Stimulated activated CD8-positive, alpha-beta memory T cell treated with anti-CD3 and anti-CD28 coated beads, Interleukin-12 subunit alpha, Interleukin-12 subunit beta, amount 100 ng/mL, for 1 hour (primary cell): ENCODE measurements around the gene MTARC2.
A peak's percentile ranks its signal among the peaks of the same experiment; 100 is the strongest.

Source experiments
- DNase-seq: peaks from one replicate; pipeline ENCODE4 v3.0.0-alpha.2; 2020; ENCODE audit warnings: low read depth

Gene MTARC2

GRCh38 chr1:220804202-220804586 lies 56.1 kb downstream of the MTARC2 start:
- DNase-seq, result no peak

- no peak for DNase-seq
Measured at GRCh38 chr1:220806408-220806807, 58.3 kb downstream of the MTARC2 start.

GRCh38 chr1:220807726-220808125 lies 59.6 kb downstream of the MTARC2 start:
- DNase-seq, result no peak

GRCh38 chr1:220808345-220809186 lies 60.4 kb downstream of the MTARC2 start:
- DNase-seq, result no peak

GRCh38 chr1:220809187-220809550 lies 61.0 kb downstream of the MTARC2 start:
- DNase-seq, result no peak

GRCh38 chr1:220809704-220810103 lies 61.6 kb downstream of the MTARC2 start:
- DNase-seq, result no peak

- DNase-seq, result peak; percentile 52
Measured at GRCh38 chr1:220810179-220810653, 62.1 kb downstream of the MTARC2 start.

- DNase-seq, result no peak
Measured at GRCh38 chr1:220810963-220811362, 62.8 kb downstream of the MTARC2 start.

- no peak for DNase-seq
Measured at GRCh38 chr1:220811695-220812094, 63.6 kb downstream of the MTARC2 start.

GRCh38 chr1:220812308-220812707 lies 64.2 kb downstream of the MTARC2 start:
- DNase-seq, result no peak

GRCh38 chr1:220813013-220813412 lies 64.9 kb downstream of the MTARC2 start:
- no peak for DNase-seq

- DNase-seq, result no peak
Measured at GRCh38 chr1:220815409-220815808, 67.3 kb downstream of the MTARC2 start.

GRCh38 chr1:220817907-220818306 lies 69.8 kb downstream of the MTARC2 start:
- DNase-seq, result no peak

GRCh38 chr1:220818421-220819173 lies 70.5 kb downstream of the MTARC2 start:
- no peak for DNase-seq

- no peak for DNase-seq
Measured at GRCh38 chr1:220819467-220820026, 71.4 kb downstream of the MTARC2 start.

- DNase-seq, result no peak
Measured at GRCh38 chr1:220824031-220824989, 76.2 kb downstream of the MTARC2 start.

- no peak for DNase-seq
Measured at GRCh38 chr1:220825819-220826551, 77.9 kb downstream of the MTARC2 start.

GRCh38 chr1:220826729-220827128 lies 78.6 kb downstream of the MTARC2 start:
- no peak for DNase-seq

- DNase-seq, result no peak
Measured at GRCh38 chr1:220827445-220828178, 79.5 kb downstream of the MTARC2 start.

- DNase-seq, result no peak
Measured at GRCh38 chr1:220828179-220828490, 80.0 kb downstream of the MTARC2 start.
